SH-SY5Y (cell line): ENCODE measurements around the gene CRCP.

Source experiments
- GATA2 ChIP-seq: IDR thresholded peaks from 2 replicates; pipeline ENCODE4 v1.6.1; 2011; ENCODE audit warnings: mild to moderate bottlenecking, low read depth, low read length
- GATA3 ChIP-seq: IDR thresholded peaks from 2 replicates; pipeline ENCODE4 v1.6.1; 2011; ENCODE audit warnings: low read depth, mild to moderate bottlenecking, low read length, moderate library complexity

The CRCP gene

DNA sequence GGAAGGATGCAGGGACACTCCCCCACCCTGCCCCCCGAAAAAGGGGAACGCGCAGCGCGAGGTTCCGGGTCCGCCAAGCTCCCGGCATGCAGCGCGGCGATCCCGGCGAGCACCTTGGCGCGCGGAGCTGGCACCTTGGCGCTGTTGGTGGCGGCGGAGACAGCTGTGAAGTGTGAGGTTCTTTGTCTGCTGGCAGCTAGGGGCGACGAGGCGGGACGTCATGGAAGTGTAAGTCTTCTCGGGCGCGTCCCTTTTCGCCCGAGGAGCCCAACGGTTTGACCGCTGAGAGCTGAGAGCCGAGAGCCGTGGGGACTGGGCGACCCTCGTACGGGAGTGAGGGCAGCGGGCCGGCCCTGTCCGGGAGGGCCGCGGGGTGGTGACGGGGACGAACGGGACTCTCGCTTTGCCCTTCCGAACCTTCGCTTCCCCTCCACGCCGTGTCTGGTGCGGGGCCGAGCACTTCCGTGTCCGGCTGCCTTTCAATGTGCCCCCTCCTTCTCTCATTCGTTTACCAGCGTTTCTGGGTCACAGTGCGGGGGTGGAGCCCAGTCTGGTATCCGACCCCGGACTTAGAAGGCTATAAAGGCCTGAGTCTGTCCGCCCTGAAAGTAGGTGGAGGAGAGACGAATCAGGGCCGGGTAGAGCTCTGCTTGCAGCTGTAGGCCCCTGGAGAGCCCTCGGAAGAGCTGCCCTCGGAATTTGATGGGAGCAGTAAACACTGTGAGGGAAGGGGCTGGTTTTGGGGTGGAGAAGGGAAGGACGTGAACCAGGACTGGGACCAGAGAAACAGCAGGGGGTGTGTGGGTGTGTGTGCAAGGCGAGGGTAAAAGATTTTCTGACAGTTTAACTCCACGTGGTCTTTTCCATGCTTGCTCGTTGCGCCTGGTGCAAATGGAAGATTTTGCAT, at the start of gene CRCP:
Gene CRCP (plus strand): TSS at position 105 of the 907 bp plus-strand sequence. CDS start 116 bp downstream, at position 221.
- TF ChIP-seq GATA3 (no peak), GATA2 (no peak)

DNA sequence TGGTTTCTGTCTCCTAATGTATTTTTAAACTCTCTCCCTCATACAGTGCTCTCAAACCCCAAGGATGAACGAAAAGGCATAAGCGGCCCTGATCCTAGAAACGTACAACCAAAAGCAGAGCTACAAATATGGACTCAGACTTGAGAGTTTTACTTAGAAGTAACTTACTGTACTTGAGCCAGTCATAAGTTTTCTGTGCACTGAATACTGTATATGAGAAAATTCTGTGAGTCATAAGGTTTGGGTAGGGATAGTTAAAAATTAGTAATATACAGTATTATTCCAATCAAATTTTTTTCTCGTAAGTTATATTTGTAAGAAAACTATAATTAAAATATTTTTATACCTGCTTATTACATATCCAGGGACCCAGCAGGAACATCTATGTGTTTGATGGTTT, 44.9 kb upstream of the CRCP start:
- no peak for TF ChIP-seq GATA2
- no peak for TF ChIP-seq GATA3

DNA sequence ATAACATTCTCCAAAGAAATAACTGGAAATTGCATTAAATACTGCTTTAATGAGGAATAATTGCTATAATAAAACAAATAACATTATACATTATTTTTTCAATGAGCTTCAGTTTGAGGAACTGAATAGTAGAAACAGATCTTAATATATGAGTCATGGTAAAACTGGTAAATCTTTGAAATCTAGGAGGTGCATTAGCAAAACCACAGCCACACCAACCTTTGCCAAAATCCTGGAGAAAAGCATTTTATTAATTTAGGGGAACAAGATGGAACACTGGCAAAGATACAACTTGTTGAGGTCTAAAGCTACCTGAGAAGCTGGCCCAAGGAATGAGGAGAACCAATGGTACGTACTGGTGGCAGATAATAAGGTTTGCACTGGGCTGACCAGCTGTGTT, 44.4 kb upstream of the CRCP start:
- TF ChIP-seq GATA2 (no peak), GATA3 (no peak)

DNA sequence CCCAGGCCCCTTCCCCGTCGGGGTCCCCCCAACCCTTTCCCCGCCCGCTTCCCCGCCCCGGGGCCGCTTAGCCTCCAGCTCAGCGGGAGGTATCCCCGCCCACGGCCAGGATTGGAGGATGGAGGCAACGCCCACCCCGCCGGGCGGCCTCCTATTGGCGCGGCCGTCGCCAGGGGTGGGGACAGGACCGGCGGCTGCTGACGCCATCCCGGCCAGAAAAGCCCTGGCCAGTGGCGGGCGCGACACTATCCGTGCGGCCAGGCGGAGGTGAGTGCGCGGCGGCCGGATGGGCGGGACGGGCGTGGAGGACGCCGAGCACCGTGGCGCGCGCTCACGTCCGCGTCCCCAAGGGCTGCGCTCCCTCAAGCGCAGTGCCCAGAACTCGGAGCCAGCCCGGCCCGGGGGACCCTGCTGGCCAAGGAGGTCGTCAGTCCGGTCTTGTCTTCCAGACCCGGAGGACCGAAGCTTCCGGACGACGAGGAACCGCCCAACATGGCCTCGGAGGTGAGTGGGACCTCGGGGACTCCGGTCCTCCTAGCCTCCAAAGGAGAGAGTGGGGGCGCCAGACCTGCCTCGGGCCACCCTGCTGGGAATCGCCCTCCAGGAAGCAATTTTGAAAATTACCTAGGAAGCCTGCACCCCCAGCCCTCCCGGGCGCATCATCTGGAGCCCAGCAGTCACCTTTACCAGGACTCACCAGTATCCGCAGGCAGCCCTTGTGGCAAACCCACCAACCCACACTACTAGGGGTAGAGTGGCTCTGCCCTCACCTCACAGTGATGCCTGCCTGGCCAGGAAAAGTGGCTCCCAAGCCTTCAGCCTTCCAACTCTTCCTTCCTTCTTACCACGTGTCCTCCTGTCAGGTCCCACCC, 38.8 kb upstream of the CRCP start, which contains the start of gene ASL:
Gene ASL (plus strand): TSS at position 230 of the 872 bp plus-strand sequence. CDS start 263 bp downstream, at position 493.
- TF ChIP-seq GATA2 (no peak), GATA3 (no peak)

DNA sequence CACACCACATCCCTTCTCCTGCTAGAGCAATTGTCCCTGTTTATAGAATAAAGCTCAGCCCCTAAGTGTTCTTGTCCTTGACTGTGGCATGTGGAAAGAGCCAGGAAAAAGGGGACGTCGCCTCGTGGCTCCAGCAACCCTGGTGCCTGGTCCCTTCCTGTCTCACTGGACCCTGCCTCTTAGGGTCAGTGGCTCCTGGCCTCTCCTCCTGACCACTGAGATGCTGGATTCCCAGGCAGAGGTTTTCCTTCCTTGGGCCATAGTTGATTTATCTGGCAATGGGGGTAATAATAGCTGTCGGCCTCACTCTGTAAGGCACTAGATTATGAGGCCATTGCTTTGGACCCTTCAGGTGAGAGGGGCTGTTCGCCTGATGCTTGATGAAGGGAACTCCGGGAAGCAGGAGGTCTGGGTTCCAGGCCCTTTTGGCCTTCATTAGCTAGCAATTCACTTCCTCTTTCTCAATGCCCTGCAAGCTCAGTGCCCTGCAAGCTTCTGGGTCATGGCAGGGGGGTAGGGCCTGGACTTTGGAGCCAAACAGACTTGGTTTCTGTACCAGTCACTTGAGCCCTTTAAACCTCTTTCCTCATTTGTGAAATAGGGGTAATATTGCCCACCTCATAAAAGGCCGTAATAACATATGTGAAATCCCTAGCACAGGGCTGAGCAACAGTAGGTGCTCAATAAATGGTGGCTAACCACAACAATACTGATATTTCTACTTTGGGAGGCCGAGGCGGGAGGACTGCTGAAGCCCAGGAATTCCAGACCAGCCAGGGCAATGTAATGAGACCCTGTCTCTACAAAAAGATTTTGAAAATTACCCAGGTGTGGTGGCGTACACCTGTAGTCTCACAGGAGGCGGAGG, 38.0 kb upstream of the CRCP start:
- no peak for TF ChIP-seq GATA3
- TF ChIP-seq GATA2, result no peak

DNA sequence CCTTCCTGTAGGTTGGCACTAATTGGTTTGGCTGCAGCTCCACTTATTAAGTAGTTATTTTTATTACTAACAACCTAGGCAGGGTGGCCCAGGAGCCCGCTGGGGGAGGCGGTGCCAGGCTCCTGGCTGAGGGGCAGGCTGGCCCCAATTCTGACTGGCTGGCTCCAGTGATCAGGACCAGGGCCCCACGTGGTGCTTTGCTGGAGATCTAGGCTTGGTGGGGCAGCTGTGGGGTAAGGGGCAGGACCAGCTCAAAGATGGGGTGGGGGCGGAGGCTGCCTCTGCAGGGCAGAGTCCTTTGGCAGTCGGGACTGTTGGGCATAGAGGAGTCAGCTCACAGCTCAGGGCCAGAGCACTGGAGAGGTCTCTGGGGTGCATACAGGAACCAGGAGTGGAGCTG, 36.6 kb upstream of the CRCP start:
- TF ChIP-seq GATA3 (no peak), GATA2 (no peak)

DNA sequence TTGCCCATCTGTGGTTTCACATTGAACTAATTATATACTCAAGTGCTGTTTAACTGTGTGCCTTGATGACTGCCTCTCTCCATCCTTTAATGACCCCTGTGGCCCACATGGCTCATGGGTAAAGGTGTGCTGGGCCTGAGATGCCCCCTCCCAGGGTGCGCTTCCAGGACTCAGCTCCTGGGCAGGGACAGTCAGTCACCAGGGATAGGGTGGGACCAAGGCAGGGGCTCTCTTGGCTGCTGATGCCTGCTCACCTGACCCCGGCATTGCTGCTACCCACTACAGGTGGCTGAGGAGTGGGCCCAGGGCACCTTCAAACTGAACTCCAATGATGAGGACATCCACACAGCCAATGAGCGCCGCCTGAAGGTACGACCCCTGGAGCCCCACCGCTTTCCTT, 32.6 kb upstream of the CRCP start:
- no peak for TF ChIP-seq GATA3
- no peak for TF ChIP-seq GATA2

DNA sequence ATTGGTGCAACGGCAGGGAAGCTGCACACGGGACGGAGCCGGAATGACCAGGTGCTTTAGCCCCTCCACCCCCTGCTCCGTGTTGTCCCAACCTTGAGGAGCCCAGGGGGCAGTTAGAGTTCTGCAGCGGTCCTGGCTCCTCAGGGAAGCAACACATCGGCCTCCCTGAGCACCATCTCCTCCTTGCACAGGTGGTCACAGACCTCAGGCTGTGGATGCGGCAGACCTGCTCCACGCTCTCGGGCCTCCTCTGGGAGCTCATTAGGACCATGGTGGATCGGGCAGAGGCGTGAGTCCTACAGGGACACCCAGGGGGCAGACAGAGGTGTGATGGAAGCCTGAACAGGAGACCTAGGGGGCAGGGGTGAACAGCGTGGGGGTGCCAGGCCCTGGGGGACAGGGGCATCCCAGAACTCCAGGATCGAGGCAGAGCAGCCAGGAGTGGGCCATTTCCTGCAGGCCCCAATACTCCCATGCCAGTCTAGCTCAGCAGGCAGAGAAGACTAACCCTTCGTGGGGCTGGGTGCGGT, 31.7 kb upstream of the CRCP start:
- no peak for TF ChIP-seq GATA3
- TF ChIP-seq GATA2, result no peak

DNA sequence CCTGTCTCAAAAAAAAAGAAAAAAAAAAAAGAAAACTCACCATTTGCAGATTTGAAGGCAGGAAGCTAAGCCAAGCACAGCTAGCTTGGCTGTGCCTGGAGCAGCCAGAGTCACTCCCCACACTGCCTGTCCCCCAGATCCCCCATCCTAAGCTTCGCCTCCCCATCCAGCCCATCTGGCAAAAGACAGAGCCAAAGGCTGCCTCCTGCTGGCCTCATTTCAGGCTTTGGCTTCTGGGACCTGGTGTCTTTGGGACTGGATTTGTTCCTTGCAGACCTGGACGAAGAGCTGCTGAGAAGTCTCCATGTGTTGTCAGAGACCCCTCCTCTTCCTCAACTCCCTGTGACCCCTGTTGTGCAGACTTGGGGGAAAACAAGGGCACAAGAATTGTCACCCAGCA, 31.0 kb upstream of the CRCP start:
- TF ChIP-seq GATA3 (no peak), GATA2 (no peak)

DNA sequence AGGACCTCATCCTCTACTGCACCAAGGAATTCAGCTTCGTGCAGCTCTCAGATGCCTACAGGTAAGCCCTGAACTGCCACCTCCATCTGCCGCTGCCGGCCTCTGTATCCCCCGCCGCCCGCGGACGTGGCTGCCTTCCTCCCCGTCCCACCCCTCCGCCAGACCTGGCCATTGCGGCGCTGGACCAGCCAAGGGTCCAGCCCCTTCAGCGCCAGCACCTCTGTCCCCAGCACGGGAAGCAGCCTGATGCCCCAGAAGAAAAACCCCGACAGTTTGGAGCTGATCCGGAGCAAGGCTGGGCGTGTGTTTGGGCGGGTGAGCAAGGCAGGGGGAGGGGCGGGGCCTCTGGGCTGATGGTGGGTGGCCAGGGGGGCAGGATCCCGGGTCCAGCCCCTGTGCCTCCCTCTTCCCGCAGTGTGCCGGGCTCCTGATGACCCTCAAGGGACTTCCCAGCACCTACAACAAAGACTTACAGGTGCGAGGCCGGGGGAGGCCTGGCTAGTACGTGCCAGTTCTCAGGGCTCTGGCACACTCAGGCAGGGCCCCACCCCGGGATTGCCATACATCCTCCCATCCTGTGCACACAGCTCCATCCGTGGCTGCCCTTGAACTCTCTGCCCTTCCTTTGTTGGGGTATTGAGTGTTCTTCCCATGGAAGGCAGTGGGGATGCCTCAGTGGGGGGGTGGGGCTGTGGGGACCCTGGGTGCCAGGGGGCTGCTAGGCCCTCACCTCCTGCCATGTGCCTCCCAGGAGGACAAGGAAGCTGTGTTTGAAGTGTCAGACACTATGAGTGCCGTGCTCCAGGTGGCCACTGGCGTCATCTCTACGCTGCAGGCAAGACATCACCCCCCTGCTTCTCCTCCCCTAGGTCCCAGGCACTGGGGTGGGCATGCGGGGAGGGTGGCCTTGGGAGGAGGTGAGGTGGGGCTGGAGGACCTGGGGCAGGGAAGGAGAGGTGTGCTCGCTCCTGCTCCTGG, 25.5 kb upstream of the CRCP start:
- TF ChIP-seq GATA2 (no peak), GATA3 (no peak)

DNA sequence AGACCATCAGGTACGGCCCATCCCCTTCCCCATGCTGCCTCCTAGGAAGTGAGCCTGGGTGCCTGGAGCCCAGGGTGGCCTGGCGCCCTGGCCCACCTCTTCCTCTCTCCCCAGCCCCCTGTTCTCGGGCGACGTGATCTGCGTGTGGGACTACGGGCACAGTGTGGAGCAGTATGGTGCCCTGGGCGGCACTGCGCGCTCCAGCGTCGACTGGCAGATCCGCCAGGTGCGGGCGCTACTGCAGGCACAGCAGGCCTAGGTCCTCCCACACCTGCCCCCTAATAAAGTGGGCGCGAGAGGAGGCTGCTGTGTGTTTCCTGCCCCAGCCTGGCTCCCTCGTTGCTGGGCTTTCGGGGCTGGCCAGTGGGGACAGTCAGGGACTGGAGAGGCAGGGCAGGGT, 22.0 kb upstream of the CRCP start:
- TF ChIP-seq GATA2 (no peak), GATA3 (no peak)

DNA sequence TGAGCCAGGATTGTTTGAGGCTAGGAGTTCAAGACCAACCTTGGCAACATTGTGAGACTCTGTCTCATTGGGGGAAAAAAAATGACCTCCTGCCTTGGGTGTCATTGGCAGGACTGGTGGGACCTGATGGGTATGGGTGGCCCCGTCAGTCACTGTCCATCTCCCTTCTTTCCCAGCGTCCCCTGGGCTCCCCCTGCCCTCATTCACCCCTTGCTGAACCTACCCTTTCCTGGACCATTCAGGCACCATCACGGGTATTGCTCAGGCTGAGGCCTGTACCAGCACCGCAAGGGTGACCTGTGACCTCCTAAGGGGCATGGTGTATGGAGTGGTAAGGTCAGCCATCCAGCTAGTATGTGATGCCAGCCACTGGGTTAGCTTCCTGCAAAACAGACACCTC, 19.6 kb upstream of the CRCP start:
- TF ChIP-seq GATA3 (no peak), GATA2 (no peak)
